ENCODE measurements around the gene ANKRD28.
"Not testable (repeated sequence)": the region's sequence is repeated elsewhere in the genome, so short reads cannot be mapped to it uniquely, and the experiment has no call there.

ANKRD28 gene

DNA sequence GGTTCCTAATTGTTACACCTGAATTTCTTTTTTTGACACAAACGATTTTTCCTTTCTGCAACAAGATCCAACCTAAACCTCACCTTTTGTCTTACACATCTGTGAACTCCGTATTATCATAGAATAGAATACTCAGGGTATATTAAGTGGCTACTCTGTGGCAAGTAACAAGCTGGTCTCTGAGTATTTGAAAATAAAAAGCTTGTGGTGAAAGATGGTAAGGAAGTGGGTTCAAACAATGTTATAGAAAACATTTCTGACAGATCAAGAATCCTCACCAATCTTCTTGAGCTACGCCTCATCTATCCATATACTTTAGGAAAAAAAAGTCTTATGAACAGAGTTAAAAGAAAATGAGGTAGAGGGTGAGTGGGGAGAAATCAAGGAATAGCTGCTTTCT lies 3.5 kb upstream of the ANKRD28 start:
- DNase-seq (ENCODE audit: low read depth) = no peak

DNA sequence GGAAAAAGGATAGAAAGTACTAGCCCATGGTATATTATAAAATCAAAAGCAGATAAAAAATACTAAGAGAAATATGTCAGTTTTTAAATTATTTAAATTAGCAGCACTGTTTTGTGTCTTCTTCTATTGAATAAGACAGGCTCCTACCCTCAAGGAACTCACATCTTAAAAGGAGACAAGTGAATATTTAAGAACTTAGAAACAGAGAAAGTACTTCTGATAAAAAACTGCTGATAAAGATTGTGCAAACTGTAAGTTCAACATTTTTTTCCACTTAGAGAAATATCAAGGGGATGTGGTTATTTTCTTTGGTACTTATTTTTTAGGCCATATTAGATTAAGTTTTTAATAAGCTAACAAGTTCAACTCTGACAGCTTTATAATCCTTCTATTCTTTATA lies 3.0 kb upstream of the ANKRD28 start:
- no peak for DNase-seq (ENCODE audit: low read depth)

DNA sequence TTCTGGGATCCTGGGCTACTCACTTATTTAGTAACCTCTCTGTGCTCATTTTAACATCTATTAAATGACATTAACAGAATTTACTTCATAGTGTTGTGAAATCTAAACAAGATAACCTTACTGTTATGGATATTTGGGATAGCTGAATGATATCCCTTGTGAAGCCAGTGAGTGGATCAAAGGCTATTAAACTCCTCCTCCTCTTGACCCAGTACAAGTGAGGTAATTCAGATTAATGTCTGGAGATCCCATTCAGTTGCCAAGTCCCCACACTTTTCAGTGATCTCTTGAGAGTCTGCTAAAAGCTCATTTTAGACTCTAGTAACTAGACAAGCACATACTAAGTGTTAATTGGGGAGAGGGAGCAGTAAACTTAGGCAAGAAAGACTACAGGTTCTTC lies 2.5 kb upstream of the ANKRD28 start:
- no peak for DNase-seq (ENCODE audit: low read depth)

DNA sequence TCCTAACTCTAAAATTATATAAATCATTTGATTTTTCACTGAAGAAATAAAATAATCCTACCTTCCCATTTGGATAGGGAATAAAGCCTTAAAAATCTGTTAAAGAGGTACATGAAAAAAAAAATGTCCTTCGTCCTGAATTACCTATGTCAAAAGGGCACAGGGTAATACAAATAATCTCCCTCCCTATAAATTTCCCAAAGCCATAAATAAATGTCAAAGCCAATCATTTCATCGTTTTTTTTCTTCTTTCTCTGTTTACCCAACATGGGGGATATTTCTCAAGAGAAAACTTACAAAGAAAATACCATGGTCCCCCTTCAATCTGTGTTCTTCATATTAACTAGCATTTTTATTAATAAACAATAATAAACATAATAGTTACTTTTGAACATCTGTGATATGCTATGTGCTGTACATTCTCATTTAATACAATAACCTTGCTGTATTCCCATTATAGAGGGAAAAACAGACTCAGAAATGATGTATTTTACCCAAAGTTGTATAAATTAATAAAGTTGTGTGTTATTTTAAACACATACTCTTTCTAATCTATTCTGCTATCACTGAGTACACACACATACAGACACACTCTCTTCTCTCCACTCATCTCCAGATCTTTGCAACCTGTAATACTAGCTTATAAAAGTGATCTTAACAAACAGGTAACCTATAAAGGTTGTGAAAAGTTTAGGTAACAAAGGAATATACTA lies 910 bp upstream of the ANKRD28 start:
- no peak for DNase-seq (ENCODE audit: low read depth)

DNA sequence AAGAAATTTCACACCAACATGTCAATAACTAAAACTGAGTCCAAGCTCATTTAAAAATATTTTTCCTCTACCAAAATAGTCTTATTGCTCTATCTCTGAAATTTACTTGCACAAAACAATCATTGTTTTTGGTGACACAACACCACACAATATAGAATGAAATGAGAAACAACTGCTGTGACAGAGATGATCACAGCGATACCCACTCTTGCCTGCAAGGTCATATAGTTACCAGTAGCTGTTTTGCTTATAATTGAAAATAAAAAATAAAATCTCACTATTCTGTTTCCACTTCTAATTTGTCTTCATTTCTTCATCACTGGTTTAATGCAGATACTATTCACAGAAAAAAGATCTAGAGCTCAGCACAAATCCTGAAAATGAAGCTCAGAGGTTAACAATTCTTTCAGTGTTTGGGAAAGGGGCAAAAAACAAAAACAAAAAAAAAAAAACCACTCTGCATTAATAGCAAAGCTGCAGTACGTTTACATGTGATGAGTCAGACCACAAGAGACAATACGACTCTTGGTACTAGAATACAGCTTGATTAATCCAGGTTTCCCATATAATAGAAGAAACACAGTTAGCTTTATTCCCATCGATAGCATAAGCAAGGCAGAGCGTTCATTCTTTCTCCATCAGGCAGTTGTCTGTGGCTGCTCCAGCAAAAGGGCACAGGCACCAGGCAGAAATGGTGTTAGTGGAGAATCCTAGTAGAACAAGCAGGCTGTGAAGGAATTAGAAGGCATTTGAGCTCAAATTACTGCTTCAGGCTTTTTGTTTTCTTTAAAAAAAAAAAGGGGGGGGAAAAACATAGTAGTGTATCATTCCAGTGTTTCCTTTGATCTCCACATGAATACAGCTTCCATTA lies 773 bp downstream of the ANKRD28 start:
- no peak for DNase-seq (ENCODE audit: low read depth)

DNA sequence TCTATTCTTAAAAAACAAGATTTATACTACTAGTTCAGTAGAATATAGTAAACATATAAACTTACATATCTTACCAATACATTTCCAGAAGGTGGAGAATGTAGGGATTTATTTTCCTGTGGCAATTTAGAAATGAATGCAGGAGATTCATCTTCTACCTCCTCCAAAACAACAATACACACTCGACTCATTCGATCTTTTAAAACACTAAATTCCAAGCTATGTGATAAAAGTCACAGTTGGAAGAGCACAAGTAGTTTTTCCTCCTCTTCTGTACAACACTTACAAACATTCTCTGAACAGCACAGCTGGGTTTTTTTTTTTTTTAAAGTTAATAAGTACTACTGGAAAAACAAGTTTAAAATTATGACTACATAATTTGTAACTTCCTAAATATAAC lies 1.4 kb downstream of the ANKRD28 start:
- DNase-seq (ENCODE audit: low read depth) = no peak

DNA sequence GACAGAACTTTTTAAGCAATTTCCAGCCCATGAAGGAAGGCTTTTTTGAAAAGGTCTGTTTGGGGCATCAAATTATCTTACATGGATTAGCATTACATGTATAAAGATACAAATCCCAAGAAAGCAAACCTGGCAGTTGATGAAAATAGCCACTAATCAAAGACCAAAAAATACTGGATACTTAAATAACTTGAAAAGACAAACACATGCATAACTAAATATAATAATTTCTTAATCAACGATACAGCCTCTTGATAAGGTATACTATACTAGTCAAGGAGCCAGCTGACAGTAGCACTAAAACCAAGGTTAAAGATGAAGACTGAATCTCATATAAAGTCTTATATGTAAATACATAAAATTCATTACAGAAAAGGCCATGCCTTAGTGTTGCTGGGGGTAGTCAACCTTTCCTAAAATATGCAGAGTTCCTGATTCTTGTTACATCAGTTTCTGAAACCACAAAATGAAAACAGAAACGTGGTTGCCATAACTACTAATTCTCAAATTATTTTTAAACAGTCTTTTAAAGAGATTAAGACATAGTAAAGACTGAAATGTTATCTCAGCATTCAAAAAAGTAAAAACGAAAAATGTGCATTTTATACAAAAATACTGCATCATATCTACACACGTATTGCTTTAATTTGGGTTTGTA lies 2.0 kb downstream of the ANKRD28 start:
- DNase-seq (ENCODE audit: low read depth) = no peak

DNA sequence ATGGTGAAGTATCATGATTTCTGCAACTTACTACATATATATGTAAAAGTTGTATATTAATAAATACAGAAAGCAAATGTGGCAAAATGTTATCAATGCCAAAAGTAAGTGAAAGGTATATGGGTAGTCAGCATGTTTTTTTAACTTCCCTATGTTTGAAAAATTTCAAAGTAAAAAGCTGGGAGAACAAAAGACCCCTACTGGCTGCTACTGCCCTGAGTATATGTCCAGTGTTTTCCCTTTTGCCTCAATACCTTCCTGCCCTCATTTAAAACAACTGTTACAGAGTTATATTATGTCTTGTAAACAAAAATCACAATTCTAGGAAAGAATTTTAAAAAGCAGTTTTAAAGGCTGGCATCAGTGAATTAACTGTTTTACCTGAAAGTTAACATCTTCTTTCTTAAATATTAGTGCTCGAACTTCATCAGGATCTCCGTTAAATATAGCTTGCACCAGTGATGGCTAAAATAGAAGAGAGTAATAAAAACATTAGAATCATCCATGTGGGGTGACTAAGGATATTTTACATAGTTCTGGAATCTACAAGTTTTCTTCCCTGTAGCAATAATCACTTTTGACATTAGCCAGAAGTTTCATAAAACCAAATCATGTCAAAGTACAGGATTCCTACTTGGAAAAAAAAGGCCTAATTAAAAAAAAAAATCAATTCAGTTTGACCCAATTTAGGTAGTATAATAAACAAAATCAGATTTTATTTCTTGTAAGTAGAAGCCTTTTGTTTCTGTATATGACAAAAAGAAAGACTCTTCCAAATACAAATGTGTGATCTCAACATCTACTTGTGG lies 2.7 kb downstream of the ANKRD28 start:
- no peak for DNase-seq (ENCODE audit: low read depth)

DNA sequence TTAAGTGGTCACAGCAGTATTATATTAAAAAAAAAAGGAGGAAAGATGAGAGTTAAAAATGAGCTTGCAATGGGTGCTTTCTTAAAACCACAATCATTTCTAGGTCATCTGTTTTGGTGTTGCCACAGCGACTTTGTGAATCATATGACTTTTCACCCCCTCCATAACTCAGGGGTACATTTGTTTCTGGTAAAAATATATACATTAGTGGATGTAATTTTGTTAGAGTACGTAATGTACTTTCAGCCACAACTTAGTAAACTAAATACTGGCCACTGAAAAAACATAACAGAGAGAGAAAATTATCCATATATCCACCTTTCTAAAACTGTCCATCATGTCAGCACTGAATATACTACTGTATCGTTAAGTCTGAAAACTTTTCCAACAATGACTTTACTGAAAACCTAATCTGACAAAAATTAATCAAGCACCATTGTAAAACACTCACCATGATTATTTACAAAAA lies 3.4 kb downstream of the ANKRD28 start:
- no peak for DNase-seq (ENCODE audit: low read depth)

DNA sequence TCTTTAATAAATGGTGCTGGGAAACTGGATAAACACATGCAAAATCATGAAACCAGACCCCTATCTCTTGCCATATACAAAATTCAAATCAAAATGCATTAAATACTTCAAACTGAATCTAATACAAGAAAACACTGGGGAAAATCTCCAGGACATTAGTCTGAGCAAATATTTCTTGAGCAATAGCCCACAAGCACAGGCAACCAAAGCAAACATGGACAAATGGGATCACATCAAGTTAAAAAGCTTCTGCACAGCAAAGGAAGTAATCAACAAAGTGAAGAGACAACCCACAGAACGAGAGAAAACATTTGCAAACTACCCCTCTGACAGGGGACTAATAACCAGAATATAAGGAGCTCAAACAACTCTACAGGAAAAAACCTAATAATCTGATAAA lies 6.3 kb downstream of the ANKRD28 start:
- DNase-seq (ENCODE audit: low read depth) = no peak

DNA sequence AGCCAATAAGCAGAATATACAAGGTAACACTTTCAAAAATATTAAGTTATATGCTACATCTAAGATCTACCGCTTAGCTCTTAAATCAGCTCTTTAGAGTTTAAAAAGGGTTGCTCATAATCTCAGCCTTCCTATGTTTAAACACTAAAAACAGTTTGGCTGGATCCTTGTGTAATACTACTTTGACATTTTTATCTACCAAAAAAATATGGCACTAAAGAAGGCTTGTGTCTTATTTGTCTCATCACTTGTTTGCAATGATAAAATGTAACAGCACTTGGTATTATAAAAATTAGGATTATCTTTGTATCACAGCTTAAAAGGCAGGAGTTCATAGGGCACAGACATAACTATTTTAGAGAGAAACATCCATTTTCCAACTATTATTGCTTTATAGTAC lies 9.8 kb downstream of the ANKRD28 start:
- no peak for DNase-seq (ENCODE audit: low read depth)

DNA sequence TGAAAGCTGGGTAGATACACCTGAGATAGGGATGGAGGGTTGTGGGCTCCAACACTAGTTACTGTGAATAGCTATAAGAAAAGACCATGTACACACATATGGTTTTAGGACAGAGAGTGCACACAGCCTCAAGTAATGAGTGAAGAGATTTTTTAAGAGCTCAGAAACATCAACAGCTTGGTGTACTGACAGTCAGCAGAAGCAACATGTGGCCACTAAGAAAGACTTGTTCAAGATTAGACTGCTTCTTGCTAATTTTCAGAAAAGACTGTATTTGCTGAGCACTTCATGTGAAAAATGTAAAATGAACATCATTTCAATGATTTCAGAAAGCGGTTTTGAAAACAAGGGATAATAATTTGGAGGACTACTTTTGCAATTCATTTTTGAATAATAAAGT lies 10.3 kb downstream of the ANKRD28 start:
- DNase-seq (ENCODE audit: low read depth) = no peak

DNA sequence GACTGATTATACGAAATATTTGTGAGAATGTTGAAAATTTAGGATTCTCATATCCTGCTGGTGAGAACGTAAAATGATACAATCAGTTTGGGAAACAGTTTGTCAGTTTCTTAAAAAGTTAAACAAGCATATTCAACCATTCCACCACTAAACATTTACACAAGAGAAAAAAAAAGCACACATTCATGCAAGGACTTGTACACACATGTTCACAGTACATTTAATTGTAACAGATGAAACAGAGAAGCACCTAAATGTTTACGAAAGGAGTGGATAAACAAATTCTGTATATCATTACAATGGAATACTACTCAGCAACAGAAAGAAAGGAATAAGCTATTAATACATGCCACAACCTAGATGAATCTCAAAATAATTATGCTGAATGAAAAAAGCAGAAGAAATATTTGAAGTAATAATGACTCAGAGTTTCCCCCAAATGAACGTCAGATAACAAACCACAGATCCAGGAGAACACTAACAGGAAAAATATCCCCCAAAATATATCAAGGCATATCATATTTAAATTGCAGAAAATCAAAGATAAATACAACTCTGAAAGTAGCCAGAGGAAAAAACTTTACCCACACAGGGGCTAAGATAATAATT lies 14.3 kb downstream of the ANKRD28 start:
- DNase-seq (ENCODE audit: low read depth) = no peak

DNA sequence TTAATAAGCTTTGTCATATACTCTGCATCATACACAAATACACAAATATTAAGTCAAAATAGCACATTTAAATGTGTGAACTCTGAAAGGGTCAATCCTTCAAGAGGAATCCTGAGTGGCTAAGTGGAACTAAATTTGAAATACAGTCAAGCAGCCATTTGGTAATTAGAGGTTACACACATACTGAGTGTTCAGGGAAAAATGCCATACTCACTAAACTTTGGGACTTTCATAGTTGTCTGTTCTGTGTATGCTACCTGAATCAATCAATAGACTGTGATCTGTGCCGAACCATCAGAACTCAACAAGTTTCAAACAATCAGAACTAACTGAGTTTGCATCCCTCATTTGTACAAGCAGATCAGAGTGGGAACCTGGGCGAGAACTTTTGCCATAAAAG lies 15.3 kb downstream of the ANKRD28 start:
- no peak for DNase-seq (ENCODE audit: low read depth)

DNA sequence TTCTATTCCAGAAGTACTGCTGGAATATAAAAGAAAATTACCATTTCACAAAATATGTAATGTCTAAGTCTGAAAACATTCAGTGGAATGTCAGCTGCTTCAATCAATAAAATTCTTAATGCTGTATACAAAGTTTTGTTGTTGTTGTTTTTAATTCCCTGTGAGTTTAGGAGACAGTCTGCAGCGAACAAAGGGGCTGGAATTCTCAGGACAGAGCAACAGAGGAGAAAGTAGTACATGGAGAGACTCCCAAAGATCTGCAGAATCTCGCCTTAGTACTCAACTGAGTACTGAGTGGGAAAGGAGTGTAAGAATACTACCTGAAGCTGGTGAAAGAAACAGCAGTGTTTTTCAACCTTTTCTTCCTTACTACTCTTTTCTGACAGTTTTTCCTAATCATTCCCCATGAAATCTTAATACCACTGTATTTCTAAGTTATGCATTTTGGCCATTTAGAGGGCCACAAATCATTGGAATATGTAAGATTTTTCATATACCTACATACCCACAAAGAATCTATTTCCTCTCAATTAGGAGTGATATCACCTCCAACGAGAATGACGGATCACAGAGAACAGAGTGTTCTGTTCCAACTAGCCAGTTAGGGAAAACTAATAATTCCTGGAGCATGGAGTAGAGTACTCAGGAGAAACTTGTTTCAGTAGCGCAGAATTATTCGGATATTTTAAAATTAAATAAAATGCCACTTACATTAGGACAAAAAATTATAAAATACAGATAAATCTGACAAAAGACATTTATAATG lies 16.0 kb downstream of the ANKRD28 start:
- no peak for DNase-seq (ENCODE audit: low read depth)

DNA sequence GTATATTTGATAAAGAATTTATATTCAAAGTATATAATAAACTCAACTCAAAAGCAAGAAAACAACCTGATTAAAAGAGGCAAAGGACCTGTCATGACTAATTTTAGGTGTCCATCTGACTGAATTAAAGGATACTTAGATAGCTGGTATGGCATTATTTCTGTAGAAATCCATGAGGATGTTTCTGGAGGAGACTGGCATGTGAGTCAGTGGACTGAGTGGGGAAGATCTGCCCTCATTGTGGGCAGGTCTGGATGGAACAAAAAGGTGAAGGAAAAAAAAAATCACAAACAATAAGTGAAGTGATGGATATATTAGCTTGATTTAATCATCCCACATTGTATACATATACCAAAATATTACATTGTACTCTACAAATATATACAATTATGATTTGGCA lies 16.6 kb downstream of the ANKRD28 start:
- DNase-seq (ENCODE audit: low read depth) = no peak

DNA sequence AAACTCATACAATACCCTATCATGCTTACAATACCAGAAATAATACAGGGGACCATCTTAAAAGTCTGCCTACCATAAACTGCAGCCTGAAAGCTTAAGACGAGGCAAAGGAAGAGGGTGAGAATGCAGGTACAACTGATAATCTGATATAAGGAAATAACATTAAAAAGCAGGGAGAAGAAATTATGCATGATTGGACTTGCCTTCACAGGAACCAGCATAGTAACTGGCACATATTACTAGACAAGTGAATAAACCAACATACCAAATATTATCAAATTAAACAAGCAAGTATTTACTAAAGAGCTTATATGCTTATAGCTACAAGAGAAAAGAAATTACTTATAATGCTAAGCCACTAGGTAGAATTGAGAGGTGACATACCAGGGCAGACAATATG lies 18.7 kb downstream of the ANKRD28 start:
- DNase-seq (ENCODE audit: low read depth) = no peak

DNA sequence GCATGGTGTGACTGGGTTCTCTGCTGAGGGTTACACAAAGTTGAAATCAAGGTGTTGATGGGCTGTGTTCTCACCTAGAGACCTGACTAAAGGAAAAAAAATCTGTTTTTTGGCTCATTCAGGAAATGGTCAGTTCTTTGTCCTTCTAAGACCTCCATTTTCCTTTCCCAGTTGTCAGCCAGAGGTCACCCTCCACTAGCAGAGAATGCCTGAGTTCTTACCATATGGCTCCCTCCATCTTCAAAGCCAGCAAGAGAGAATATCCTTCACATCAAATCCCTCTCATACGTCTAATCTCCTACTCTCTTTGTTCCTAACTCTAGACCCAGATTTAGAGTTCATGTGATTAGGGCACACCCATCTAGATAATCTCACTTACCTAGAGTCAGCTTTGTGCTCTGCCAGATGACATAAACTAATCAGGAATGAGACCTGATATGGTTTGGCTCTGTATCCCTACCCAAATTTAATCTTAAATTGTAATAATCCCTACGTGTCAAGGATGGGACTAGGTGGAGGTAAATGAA lies 19.4 kb downstream of the ANKRD28 start:
- DNase-seq (ENCODE audit: low read depth) = no peak

DNA sequence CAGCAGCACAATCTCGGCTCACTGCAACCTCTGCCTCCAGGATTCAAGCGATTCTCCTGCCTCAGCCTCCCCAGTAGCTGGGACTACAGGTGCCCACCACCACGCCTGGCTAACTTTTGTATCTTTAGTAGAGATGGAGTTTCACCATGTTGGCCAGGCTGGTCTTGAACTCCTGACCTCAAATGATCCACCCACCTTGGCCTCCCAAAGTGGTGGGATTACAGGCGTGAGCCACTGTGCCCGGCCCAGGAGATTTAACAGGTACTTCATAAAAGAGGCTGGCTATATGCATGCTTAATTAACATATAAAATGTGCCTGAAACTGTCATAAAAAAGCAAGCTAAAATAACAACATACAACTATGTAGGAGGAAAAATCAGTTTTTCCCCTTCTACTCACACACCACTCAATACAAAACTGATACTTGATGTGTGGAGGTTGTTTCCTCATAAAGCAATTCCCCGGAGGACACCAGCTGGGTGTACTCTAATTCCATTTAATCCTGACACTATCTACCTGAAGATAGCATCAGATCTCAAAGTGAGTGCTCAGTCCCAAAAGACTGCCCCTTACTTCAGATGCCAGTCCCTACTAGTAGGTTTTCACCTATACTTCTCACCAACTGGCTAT lies 22.7 kb downstream of the ANKRD28 start:
- not testable (repeated sequence) for DNase-seq (ENCODE audit: low read depth)

DNA sequence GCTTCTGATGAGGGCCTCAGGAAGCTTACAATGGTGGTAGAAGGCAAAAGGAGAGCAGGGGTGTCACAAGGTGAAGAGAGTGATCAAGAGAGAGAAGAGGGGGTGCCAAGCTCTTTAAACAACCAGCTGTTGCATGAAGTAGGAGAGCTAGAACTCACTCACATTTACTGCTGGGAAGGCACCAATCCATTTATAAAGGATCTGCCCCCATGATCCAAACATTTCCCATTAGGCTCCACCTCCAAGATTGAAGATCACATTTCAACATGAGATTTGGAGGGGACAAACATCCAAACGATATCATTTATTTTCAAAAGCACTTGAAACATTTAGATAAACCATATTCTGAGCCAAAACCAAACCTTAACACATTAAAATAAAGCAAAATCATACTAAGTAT lies 26.3 kb downstream of the ANKRD28 start:
- DNase-seq (ENCODE audit: low read depth) = no peak

Measured in activated T-helper 1 cell treated with Interleukin-2 at 50 U/mL for 16 hours (primary cell).